Endothelial cell (in vitro differentiated cells): ENCODE results near the gene SHISA8. TPM values are rescaled to one million over a fixed set of nuclear protein-coding genes. Genes with fewer than 3 reads are reported as not detected.

ENCODE experiments used
- DNase-seq: peaks from one replicate; pipeline ENCODE4 v3.0.0; 2021; ENCODE audit warnings: low spot score
- H3K27ac Mint-ChIP-seq: one replicate; pipeline ENCODE4 v1.8.0; 2021; ENCODE audit warnings: mixed read lengths, inconsistent platforms; ENCODE audit not compliant: unreplicated experiment
- H3K27me3 Mint-ChIP-seq: one replicate; pipeline ENCODE4 v1.8.0; 2021; ENCODE audit warnings: mild to moderate bottlenecking, moderate library complexity, mixed read lengths, inconsistent platforms; ENCODE audit not compliant: unreplicated experiment
- H3K36me3 Mint-ChIP-seq: one replicate; pipeline ENCODE4 v1.8.0; 2021; ENCODE audit warnings: mild to moderate bottlenecking, low read depth, mixed read lengths, inconsistent platforms; ENCODE audit not compliant: unreplicated experiment
- H3K4me1 Mint-ChIP-seq: one replicate; pipeline ENCODE4 v1.8.0; 2021; ENCODE audit warnings: mild to moderate bottlenecking, mixed read lengths, inconsistent platforms; ENCODE audit not compliant: unreplicated experiment
- H3K4me3 Mint-ChIP-seq: one replicate; pipeline ENCODE4 v1.8.0; 2021; ENCODE audit warnings: mild to moderate bottlenecking, mixed read lengths, inconsistent platforms; ENCODE audit not compliant: unreplicated experiment
- H3K9me3 Mint-ChIP-seq: one replicate; pipeline ENCODE4 v1.8.0; 2021; ENCODE audit warnings: mixed read lengths, inconsistent platforms; ENCODE audit not compliant: unreplicated experiment
- total RNA-seq: library from RNA; stranded (reverse); fragmentation: NEBNext Ultra II Directional; extraction: Animal tissue kit (Norgen Biotek cat#: 25700); gene quantifications from one replicate; pipeline ENCODE4 v1.2.1, GENCODE V29; 2021; ENCODE audit not compliant: unreplicated experiment
- TF ChIP-seq, protein P1 (sequence below): fragments of 200-600 bp; sonication (generic); IDR thresholded peaks from one replicate; pipeline ENCODE4 v1.5.0; 2021; ENCODE audit warnings: antibody characterized with exemption; ENCODE audit not compliant: unreplicated experiment

The SHISA8 gene
- total RNA-seq, 1 donor from 2014 or later, result 0.41 TPM

DNA sequence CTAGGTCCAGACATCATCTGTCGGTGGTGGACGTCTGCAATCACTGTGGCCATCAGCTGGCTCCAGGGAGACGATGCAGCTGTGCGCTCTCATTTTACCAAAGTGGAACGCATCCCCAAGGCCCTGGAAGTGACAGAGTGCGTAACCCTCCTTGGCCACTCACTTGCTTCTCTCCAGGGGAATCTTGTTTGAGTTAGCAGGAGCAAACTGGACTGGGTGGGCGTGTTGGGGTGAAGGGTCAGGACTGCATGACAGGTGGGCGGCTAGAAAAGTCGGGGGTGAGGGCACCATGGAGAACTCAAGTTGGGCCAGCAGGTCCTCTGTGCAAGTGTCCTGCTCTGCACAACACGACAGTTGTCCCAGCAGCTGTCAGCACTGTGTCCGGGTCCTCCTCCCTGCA is 16.2 kb downstream of the SHISA8 start:
- no peak for DNase-seq
- Mint-ChIP-seq H3K27ac (no peak overlapping the region), H3K27me3 (peaks cover 5% of the 10 kb centered on the region), H3K4me1 (no peaks in the 10 kb centered on the region), H3K9me3 (no peaks in the 10 kb centered on the region), H3K36me3 (peaks cover 32% of the 10 kb centered on the region), H3K4me3 (no peak overlapping the region)
- TF ChIP-seq, protein P1, sequence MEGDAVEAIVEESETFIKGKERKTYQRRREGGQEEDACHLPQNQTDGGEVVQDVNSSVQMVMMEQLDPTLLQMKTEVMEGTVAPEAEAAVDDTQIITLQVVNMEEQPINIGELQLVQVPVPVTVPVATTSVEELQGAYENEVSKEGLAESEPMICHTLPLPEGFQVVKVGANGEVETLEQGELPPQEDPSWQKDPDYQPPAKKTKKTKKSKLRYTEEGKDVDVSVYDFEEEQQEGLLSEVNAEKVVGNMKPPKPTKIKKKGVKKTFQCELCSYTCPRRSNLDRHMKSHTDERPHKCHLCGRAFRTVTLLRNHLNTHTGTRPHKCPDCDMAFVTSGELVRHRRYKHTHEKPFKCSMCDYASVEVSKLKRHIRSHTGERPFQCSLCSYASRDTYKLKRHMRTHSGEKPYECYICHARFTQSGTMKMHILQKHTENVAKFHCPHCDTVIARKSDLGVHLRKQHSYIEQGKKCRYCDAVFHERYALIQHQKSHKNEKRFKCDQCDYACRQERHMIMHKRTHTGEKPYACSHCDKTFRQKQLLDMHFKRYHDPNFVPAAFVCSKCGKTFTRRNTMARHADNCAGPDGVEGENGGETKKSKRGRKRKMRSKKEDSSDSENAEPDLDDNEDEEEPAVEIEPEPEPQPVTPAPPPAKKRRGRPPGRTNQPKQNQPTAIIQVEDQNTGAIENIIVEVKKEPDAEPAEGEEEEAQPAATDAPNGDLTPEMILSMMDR, result no peak

DNA sequence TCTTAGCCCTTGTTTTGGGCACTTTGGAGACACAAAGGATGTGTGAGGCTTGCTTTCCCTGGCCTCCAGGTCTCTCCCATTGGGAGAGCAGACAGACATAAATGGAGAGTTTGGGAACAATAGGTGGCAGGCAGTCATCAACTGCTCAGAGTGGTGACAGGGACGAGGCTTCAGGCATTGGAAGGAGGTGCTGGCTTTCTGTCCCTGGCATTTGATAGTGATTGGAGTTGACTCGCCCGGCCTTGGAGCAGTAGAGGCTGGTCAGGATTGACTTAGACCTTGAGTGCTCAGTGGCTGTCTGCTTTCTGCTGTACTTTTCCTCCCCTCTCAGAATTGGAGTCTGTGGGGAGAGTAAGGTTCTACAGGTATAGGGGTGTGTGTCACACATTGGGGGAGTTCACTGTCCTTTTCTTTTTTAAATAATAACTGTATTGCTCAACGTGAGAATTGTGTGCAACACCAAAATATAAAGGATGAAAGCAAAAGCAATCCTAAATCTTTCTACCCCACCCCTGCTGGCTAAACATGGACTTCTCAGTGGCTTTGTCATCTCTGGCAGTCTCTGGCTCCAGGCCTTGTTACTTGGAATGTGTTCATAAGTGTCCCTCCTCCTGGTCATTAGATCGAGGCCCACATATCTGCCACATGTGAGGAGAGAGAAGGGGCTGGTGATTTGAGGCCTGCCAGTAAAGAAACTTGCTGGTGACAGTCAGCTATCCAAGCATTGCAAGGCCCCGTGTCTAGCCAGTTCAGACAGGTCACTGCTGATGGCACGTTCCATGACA is 21.1 kb downstream of the SHISA8 start:
- H3K4me3 Mint-ChIP-seq, result no peak overlapping the region
- TF ChIP-seq, protein P1, result no peak
- DNase-seq, result no peak

DNA sequence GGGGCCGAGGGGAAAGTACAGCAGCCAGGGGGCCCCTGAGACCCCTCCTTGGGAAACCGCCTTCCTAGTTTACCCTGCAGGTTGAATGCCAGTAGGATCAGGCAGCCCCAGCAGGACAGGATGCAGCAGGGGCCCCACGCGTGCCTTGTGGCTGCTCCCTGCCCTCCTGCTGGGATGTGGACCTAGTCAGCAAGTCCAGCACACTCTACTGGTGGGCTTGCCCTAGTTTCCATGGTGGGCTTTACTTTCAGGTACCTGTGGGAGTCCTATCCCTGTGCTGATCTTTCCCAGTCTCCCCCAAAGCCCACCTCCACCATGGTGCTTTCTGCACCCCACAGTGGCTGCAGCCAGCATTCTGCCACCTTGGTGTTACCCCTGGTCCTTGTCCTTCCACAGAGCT is 22.2 kb downstream of the SHISA8 start:
- TF ChIP-seq, protein P1, result no peak
- peaks cover 31% of the 10 kb centered on the region for H3K36me3 Mint-ChIP-seq
- H3K4me1 Mint-ChIP-seq, result no peaks in the 10 kb centered on the region

More for the DNA sequence above, 21.1 kb downstream of the SHISA8 start:
- Mint-ChIP-seq H3K4me1 (no peaks in the 10 kb centered on the region), H3K9me3 (no peaks in the 10 kb centered on the region), H3K27me3 (peaks cover 3% of the 10 kb centered on the region), H3K36me3 (peaks cover 28% of the 10 kb centered on the region), H3K27ac (no peak overlapping the region)

DNA sequence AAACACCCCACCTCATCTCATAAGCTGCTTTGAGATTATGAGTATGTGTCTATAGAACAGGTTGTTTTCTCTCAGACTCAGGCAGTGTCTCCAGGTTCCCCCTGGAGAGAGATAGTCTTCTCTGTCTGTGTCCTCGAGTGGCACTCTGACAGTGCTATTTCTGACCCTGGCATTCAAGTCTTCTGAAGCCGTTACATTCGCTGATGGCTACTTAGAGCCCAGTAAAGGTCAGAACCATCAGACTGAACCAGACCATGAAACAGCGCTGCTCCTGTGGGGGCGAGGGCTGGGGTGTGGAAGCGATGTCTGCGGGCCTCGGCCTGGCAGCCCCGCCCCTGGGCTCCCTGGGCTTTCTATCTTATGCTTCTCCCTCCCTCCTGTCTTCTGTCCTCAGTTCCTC is 23.5 kb downstream of the SHISA8 start:
- DNase-seq, result no peak
- Mint-ChIP-seq H3K27ac (no peak overlapping the region), H3K4me3 (peak overlapping the region; percentile 65), H3K27me3 (no peaks in the 10 kb centered on the region), H3K36me3 (peaks cover 30% of the 10 kb centered on the region), H3K9me3 (no peaks in the 10 kb centered on the region), H3K4me1 (no peaks in the 10 kb centered on the region)
- TF ChIP-seq, protein P1, result no peak

More for the DNA sequence above, 22.2 kb downstream of the SHISA8 start:
- Mint-ChIP-seq H3K27ac (no peak overlapping the region), H3K27me3 (peaks cover 3% of the 10 kb centered on the region), H3K4me3 (no peak overlapping the region), H3K9me3 (no peaks in the 10 kb centered on the region)
- DNase-seq, result no peak

DNA sequence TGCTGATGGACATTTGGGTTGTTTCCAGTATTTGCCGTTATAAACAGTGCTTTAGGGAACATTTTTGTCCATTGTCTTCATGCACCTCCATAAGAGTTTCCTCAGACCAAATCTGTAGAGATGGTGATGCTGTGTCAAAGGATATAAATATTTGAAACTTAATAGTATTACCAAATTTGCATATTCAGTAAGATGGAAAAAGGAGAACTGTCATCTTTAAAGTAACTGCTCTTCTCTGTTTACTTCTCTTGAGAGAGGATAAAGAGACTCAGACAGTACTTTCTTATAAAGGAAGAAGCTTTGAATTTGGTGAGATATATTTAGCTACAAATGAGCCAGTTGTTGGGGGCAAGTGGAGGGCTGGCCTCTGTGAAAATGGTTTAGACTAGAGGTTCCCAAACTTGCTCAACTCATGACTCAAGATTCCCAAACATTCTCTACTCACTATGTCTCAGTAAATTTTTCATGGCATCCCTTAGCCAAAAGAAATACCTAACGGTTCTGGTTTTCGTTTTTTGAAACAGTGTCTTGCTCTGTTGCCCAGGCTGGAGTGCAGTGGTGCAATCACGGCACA is 26.2 kb downstream of the SHISA8 start:
- peaks cover 43% of the 10 kb centered on the region for H3K36me3 Mint-ChIP-seq
- no peak for DNase-seq

More for the DNA sequence above, 26.2 kb downstream of the SHISA8 start:
- H3K9me3 Mint-ChIP-seq, result no peaks in the 10 kb centered on the region
- H3K27me3 Mint-ChIP-seq, result no peaks in the 10 kb centered on the region
- TF ChIP-seq, protein P1, result no peak
- H3K27ac Mint-ChIP-seq, result no peak overlapping the region
- H3K4me3 Mint-ChIP-seq, result no peak overlapping the region
- no peaks in the 10 kb centered on the region for H3K4me1 Mint-ChIP-seq
